Measurements from ENCODE around the gene TMEM39A. TPM values are rescaled to one million over a fixed set of nuclear protein-coding genes. Genes with fewer than 3 reads are reported as not detected.

Gene TMEM39A
- total and polyA plus RNA-seq, 8 donors, result 4.7 to 59.7 (median 27.6) TPM

- WGBS, 5 donors, result 75 to 94% (median 88%) methylated on average over 1 of the region's 1 CpG
- H3K4me3 ChIP-seq, result no peak overlapping the region
- H3K27ac ChIP-seq, result no peak overlapping the region
- no peaks in the 10 kb centered on the region for H3K9me3 ChIP-seq
- intact Hi-C loops (cut with DNase I; ENCODE audit: low total_unique reads), result no loop called here
- no peaks in the 10 kb centered on the region for H3K27me3 ChIP-seq
- H3K4me1 ChIP-seq, result no peaks in the 10 kb centered on the region
- H3K36me3 ChIP-seq, result peaks cover 14 to 77% (median 61%) of the 10 kb centered on the region in 4 donors
- TF ChIP-seq EP300 (IDR thresholded peaks at IDR 0.05), result no peak
- no peak for TF ChIP-seq POLR2AphosphoS5 (IDR thresholded peaks at IDR 0.05)
- TF ChIP-seq POLR2A (IDR thresholded peaks at IDR 0.05), result no peak
- TF ChIP-seq, protein P1, sequence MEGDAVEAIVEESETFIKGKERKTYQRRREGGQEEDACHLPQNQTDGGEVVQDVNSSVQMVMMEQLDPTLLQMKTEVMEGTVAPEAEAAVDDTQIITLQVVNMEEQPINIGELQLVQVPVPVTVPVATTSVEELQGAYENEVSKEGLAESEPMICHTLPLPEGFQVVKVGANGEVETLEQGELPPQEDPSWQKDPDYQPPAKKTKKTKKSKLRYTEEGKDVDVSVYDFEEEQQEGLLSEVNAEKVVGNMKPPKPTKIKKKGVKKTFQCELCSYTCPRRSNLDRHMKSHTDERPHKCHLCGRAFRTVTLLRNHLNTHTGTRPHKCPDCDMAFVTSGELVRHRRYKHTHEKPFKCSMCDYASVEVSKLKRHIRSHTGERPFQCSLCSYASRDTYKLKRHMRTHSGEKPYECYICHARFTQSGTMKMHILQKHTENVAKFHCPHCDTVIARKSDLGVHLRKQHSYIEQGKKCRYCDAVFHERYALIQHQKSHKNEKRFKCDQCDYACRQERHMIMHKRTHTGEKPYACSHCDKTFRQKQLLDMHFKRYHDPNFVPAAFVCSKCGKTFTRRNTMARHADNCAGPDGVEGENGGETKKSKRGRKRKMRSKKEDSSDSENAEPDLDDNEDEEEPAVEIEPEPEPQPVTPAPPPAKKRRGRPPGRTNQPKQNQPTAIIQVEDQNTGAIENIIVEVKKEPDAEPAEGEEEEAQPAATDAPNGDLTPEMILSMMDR (IDR thresholded peaks at IDR 0.05), result no peak
- no peak for DNase-seq
Observed at GRCh38 chr3:119409844-119410243, 53.6 kb downstream of the TMEM39A start.

GRCh38 chr3:119408243-119408950, 55.0 kb downstream of the TMEM39A start:
- H3K9me3 ChIP-seq, result no peaks in the 10 kb centered on the region
- H3K4me3 ChIP-seq, result no peak overlapping the region
- WGBS, 5 donors, result 70 to 87% (median 80%) methylated on average over 3 of the region's 3 CpGs
- no peak overlapping the region for H3K27ac ChIP-seq
- H3K36me3 ChIP-seq, result peaks cover 5 to 75% (median 51%) of the 10 kb centered on the region in 4 donors
- intact Hi-C loops (cut with DNase I; ENCODE audit: low total_unique reads), result no loop called here
- TF ChIP-seq EP300 (IDR thresholded peaks at IDR 0.05) (no peak), POLR2A (IDR thresholded peaks at IDR 0.05) (no peak), POLR2AphosphoS5 (IDR thresholded peaks at IDR 0.05) (no peak)
- TF ChIP-seq, protein P1 (IDR thresholded peaks at IDR 0.05), result no peak
- no peak for DNase-seq
- no peaks in the 10 kb centered on the region for H3K4me1 ChIP-seq
- H3K27me3 ChIP-seq, result no peaks in the 10 kb centered on the region

- Histone ChIP-seq H3K4me1 (no peaks in the 10 kb centered on the region), H3K27ac (no peak overlapping the region), H3K27me3 (no peaks in the 10 kb centered on the region), H3K4me3 (no peak overlapping the region), H3K9me3 (no peaks in the 10 kb centered on the region), H3K36me3 (peaks cover 15 to 78% (median 57%) of the 10 kb centered on the region in 4 donors)
- WGBS, 5 donors, result 79 to 91% (median 80%) methylated on average over 2 of the region's 2 CpGs
- TF ChIP-seq, protein P1 (IDR thresholded peaks at IDR 0.05), result no peak
- no peak for TF ChIP-seq POLR2AphosphoS5 (IDR thresholded peaks at IDR 0.05)
- TF ChIP-seq EP300 (IDR thresholded peaks at IDR 0.05), result no peak
- no peak for TF ChIP-seq POLR2A (IDR thresholded peaks at IDR 0.05)
- intact Hi-C loops (cut with DNase I; ENCODE audit: low total_unique reads), result no loop called here
- DNase-seq, result no peak
Observed at GRCh38 chr3:119405315-119405714, 58.1 kb downstream of the TMEM39A start.

DNA sequence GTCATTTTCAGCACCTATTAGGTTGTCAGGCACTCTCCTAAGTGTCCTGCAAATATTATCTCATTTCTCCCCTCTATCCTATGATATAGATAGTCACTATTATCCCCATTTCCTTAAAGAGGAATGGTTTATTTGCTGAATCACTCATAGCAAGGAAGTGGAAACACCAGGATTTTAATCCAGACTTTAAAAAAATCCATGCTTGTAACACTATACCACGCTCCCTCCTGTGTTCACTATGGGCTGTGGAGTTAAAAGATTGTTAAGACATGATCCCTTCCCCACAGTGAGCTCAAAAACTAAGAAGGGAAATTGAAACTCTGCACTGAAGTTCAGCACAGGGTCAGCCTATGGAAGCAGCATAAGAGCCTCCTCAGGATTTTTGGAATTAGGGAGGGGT, 60.2 kb downstream of the TMEM39A start:
- Histone ChIP-seq H3K36me3 (peaks cover 10 to 79% (median 61%) of the 10 kb centered on the region in 4 donors), H3K9me3 (no peaks in the 10 kb centered on the region), H3K4me1 (no peaks in the 10 kb centered on the region), H3K27me3 (no peaks in the 10 kb centered on the region), H3K27ac (no peak overlapping the region), H3K4me3 (no peak overlapping the region)
- TF ChIP-seq, protein P1 (IDR thresholded peaks at IDR 0.05), result no peak
- no peak for TF ChIP-seq POLR2AphosphoS5 (IDR thresholded peaks at IDR 0.05)
- TF ChIP-seq POLR2A (IDR thresholded peaks at IDR 0.05), result no peak
- TF ChIP-seq EP300 (IDR thresholded peaks at IDR 0.05), result no peak
- 66 to 96% (median 79%) methylated on average over 1 of the region's 1 CpG for WGBS, 5 donors
- intact Hi-C loops (cut with DNase I; ENCODE audit: low total_unique reads), result no loop called here
- DNase-seq, result no peak

Measured in stomach (tissue), 9 donors.